Mesendoderm (in vitro differentiated cells): ENCODE results near the gene RIT2.
A peak's percentile ranks its signal among the peaks of the same experiment; 100 is the strongest.

ENCODE experiments used
- DNase-seq: peaks from one replicate; pipeline ENCODE4 v3.0.0; 2013
- H2AK5ac ChIP-seq: 2 replicates; pipeline ENCODE4 v1.6.1; 2013; ENCODE audit warnings: low read length, inconsistent platforms
- H2BK120ac ChIP-seq: 2 replicates; pipeline ENCODE4 v1.6.1; 2013; ENCODE audit warnings: low read depth, mild to moderate bottlenecking, low read length, moderate library complexity, mixed read lengths
- H2BK15ac ChIP-seq: replicated peaks from 2 replicates; pipeline ENCODE4 v1.6.1; 2013; ENCODE audit warnings: low read depth, mild to moderate bottlenecking, moderate library complexity
- H2BK5ac ChIP-seq: 2 replicates; pipeline ENCODE4 v1.6.1; 2013; ENCODE audit warnings: low read length, inconsistent platforms
- H3K18ac ChIP-seq: 2 replicates; pipeline ENCODE4 v1.6.1; 2013; ENCODE audit warnings: mild to moderate bottlenecking, low read length, mixed read lengths
- H3K23ac ChIP-seq: one replicate; pipeline ENCODE4 v1.6.1; 2013; ENCODE audit warnings: low read length
- H3K27ac ChIP-seq: 2 replicates; pipeline ENCODE4 v1.5.1; 2013; ENCODE audit warnings: low read depth, mild to moderate bottlenecking, inconsistent platforms, low read length, moderate library complexity
- H3K27me3 ChIP-seq: 2 replicates; pipeline ENCODE4 v1.6.1; 2013; ENCODE audit warnings: low read length, control low read depth, mild to moderate bottlenecking, inconsistent platforms; ENCODE audit not compliant: insufficient read depth, poor library complexity
- H3K36me3 ChIP-seq: 2 replicates; pipeline ENCODE4 v1.6.1; 2013; ENCODE audit warnings: low read length, inconsistent platforms; ENCODE audit not compliant: control insufficient read depth, insufficient read depth
- H3K4ac ChIP-seq: one replicate; pipeline ENCODE4 v1.6.1; 2013; ENCODE audit warnings: low read depth, mild to moderate bottlenecking, low read length, moderate library complexity
- H3K4me1 ChIP-seq: 2 replicates; pipeline ENCODE4 v1.6.1; 2013; ENCODE audit warnings: low read depth, low read length, inconsistent platforms; ENCODE audit not compliant: control insufficient read depth
- H3K4me2 ChIP-seq: 2 replicates; pipeline ENCODE4 v1.6.1; 2013; ENCODE audit warnings: low read length
- H3K4me3 ChIP-seq: 2 replicates; pipeline ENCODE4 v1.5.1; 2013; ENCODE audit warnings: mild to moderate bottlenecking, low read length
- H3K56ac ChIP-seq: one replicate; pipeline ENCODE4 v1.6.1; 2013; ENCODE audit warnings: low read length
- H3K79me1 ChIP-seq: 2 replicates; pipeline ENCODE4 v1.6.1; 2013; ENCODE audit warnings: low read length, inconsistent platforms
- H3K79me2 ChIP-seq: 2 replicates; pipeline ENCODE4 v1.6.1; 2013; ENCODE audit warnings: mild to moderate bottlenecking, low read length; ENCODE audit not compliant: control insufficient read depth, insufficient read depth
- H3K9ac ChIP-seq: 2 replicates; pipeline ENCODE4 v1.6.1; 2013; ENCODE audit warnings: low read length, inconsistent platforms
- H4K5ac ChIP-seq: one replicate; pipeline ENCODE4 v1.6.1; 2013; ENCODE audit warnings: low read length
- H4K8ac ChIP-seq: one replicate; pipeline ENCODE4 v1.6.1; 2013; ENCODE audit warnings: low read depth, mild to moderate bottlenecking, control low read depth, low read length, moderate library complexity
- whole genome bisulfite sequencing: extraction: QIAGEN DNeasy Blood & Tissue Kit; methylation state at CpG from one replicate; pipeline ENCODE4 v1.1.7; 2013; ENCODE audit warnings: low lambda C conversion rate, missing lambda C conversion rate; ENCODE audit not compliant: insufficient coverage; ENCODE audit errors: extremely low coverage; 5-methylcytosine and 5-hydroxymethylcytosine counted together

Gene RIT2

GRCh38 chr18:43080671-43081070 is 34.8 kb downstream of the RIT2 start:
- H3K56ac ChIP-seq, result no peak overlapping the region
- H3K27ac ChIP-seq, result no peak overlapping the region
- peak overlapping the region; percentile 74 for H2BK15ac ChIP-seq
- no peak overlapping the region for H3K9ac ChIP-seq
- no peak for DNase-seq
- no peaks in the 10 kb centered on the region for H3K79me1 ChIP-seq
- no peak overlapping the region for H2BK5ac ChIP-seq
- no peak overlapping the region for H3K4ac ChIP-seq
- H3K27me3 ChIP-seq, result no peaks in the 10 kb centered on the region
- H4K5ac ChIP-seq, result no peak overlapping the region
- no peak overlapping the region for H3K18ac ChIP-seq
- H3K4me1 ChIP-seq, result no peaks in the 10 kb centered on the region
- WGBS, result no CpG with 5 or more reads among the region's 3 CpGs
- no peak overlapping the region for H2BK120ac ChIP-seq
- H3K4me2 ChIP-seq, result no peak overlapping the region
- H3K36me3 ChIP-seq, result no peaks in the 10 kb centered on the region
- no peak overlapping the region for H3K23ac ChIP-seq
- H3K79me2 ChIP-seq, result no peaks in the 10 kb centered on the region
- H2AK5ac ChIP-seq, result no peak overlapping the region
- H3K4me3 ChIP-seq, result no peak overlapping the region
- no peak overlapping the region for H4K8ac ChIP-seq

GRCh38 chr18:43079422-43079821 is 36.1 kb downstream of the RIT2 start:
- H3K4me3 ChIP-seq, result no peak overlapping the region
- H4K8ac ChIP-seq, result peak overlapping the region; percentile 56
- H3K27ac ChIP-seq, result no peak overlapping the region
- H3K56ac ChIP-seq, result no peak overlapping the region
- H3K79me1 ChIP-seq, result no peaks in the 10 kb centered on the region
- no peak overlapping the region for H2BK15ac ChIP-seq
- no peaks in the 10 kb centered on the region for H3K79me2 ChIP-seq
- no peaks in the 10 kb centered on the region for H3K4me1 ChIP-seq
- no peak overlapping the region for H4K5ac ChIP-seq
- H3K27me3 ChIP-seq, result no peaks in the 10 kb centered on the region
- H3K4ac ChIP-seq, result no peak overlapping the region
- no peaks in the 10 kb centered on the region for H3K36me3 ChIP-seq
- no peak overlapping the region for H3K23ac ChIP-seq
- DNase-seq, result no peak
- no peak overlapping the region for H2AK5ac ChIP-seq
- no peak overlapping the region for H3K18ac ChIP-seq
- no peak overlapping the region for H2BK120ac ChIP-seq
- no CpG with 5 or more reads among the region's 4 CpGs for WGBS
- no peak overlapping the region for H2BK5ac ChIP-seq
- H3K4me2 ChIP-seq, result no peak overlapping the region
- H3K9ac ChIP-seq, result no peak overlapping the region

GRCh38 chr18:43078478-43079092 is 36.9 kb downstream of the RIT2 start:
- Histone ChIP-seq H3K4me3 (no peak overlapping the region), H3K36me3 (no peaks in the 10 kb centered on the region), H2AK5ac (no peak overlapping the region), H2BK15ac (peak overlapping the region; percentile 78), H3K4me2 (no peak overlapping the region), H4K5ac (no peak overlapping the region), H3K27ac (no peak overlapping the region), H2BK5ac (no peak overlapping the region), H3K79me1 (no peaks in the 10 kb centered on the region), H2BK120ac (no peak overlapping the region), H3K18ac (peak overlapping the region; percentile 76), H3K56ac (no peak overlapping the region), H3K23ac (no peak overlapping the region), H4K8ac (no peak overlapping the region), H3K4ac (peak overlapping the region; percentile 52), H3K9ac (no peak overlapping the region), H3K79me2 (no peaks in the 10 kb centered on the region), H3K4me1 (no peaks in the 10 kb centered on the region), H3K27me3 (no peaks in the 10 kb centered on the region)
- no CpG with 5 or more reads among the region's 7 CpGs for WGBS
- DNase-seq, result peak; percentile 58

DNA sequence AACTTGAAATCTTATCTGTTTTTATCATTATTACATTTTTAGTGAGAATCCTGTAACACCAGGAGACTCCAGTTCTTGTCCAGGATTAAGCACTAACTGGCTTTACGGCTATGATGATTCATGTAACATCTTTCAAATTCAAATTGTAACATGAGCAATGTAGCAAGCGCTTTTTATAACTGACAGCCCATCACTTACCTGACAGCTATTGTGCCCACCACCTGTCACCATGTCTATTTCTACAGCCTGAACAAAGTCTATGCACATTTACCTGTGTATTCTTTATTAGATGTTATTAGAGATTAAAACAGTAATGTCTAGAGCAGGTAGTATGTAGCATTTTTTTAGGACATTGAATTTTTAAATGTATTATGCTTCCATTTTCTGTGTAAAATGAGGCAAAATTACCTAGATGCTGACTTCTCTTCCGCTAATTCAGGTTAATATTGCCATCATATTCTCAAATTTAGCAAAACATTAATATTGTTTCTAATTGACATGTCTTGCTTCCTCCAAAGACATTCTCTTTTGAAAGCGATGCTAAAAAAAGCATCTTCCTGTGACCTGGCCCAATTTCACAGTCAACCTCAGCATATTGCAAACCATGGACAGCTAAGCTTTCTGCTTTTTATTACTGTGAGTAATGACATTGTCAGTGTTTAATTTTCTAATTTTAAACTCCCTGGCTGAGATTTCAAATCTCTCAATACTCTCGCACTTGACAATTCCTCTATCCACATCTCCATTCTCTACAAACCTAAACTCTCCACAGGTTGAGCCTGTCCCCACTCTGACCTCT is 37.8 kb downstream of the RIT2 start:
- Histone ChIP-seq H3K27me3 (no peaks in the 10 kb centered on the region), H3K23ac (no peak overlapping the region), H3K79me1 (no peaks in the 10 kb centered on the region), H3K27ac (no peak overlapping the region), H3K4me3 (no peak overlapping the region), H3K4me1 (no peaks in the 10 kb centered on the region), H3K79me2 (no peaks in the 10 kb centered on the region), H4K5ac (no peak overlapping the region), H4K8ac (no peak overlapping the region), H2BK120ac (no peak overlapping the region), H3K4ac (peak overlapping the region; percentile 20), H3K9ac (no peak overlapping the region), H3K4me2 (no peak overlapping the region), H3K36me3 (no peaks in the 10 kb centered on the region), H3K18ac (peak overlapping the region; percentile 76), H2BK15ac (no peak overlapping the region), H2BK5ac (no peak overlapping the region), H3K56ac (no peak overlapping the region), H2AK5ac (no peak overlapping the region)
- no CpG with 5 or more reads among the region's 5 CpGs for WGBS
- DNase-seq, result no peak

DNA sequence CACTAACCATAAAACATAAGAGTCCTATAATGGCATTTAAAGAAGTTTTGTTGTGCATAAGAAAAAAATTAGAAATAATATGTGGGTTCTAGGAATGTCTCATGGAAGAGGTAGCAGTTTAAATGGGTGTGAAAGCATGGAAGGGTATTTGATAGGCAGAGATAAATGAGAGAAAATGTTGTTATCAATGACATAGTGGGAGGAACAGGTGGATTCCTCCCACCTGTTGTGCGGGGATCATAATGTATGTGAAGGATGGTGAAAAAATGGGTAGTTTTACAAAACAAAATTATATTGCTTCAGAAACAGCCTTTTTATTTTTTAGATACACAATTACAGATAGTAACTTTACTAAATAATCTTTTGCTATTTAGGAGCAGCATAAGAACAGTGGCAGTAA is 41.7 kb downstream of the RIT2 start:
- H3K18ac ChIP-seq, result no peak overlapping the region
- H4K8ac ChIP-seq, result no peak overlapping the region
- no peak overlapping the region for H2BK15ac ChIP-seq
- H3K79me2 ChIP-seq, result no peaks in the 10 kb centered on the region
- H3K4ac ChIP-seq, result no peak overlapping the region
- H3K4me2 ChIP-seq, result no peak overlapping the region
- no peak overlapping the region for H4K5ac ChIP-seq
- H3K4me3 ChIP-seq, result no peak overlapping the region
- H2BK120ac ChIP-seq, result no peak overlapping the region
- H3K36me3 ChIP-seq, result no peaks in the 10 kb centered on the region
- no peak for DNase-seq
- H2BK5ac ChIP-seq, result no peak overlapping the region
- no peak overlapping the region for H3K9ac ChIP-seq
- H2AK5ac ChIP-seq, result no peak overlapping the region
- no peak overlapping the region for H3K27ac ChIP-seq
- no peaks in the 10 kb centered on the region for H3K4me1 ChIP-seq
- H3K27me3 ChIP-seq, result no peaks in the 10 kb centered on the region
- no peak overlapping the region for H3K23ac ChIP-seq
- H3K79me1 ChIP-seq, result no peaks in the 10 kb centered on the region
- no peak overlapping the region for H3K56ac ChIP-seq
- no CpG with 5 or more reads among the region's 1 CpG for WGBS
